HT1080 (cell line): ENCODE data around the gene ABLIM3. TPM values are rescaled to one million over a fixed set of nuclear protein-coding genes. Genes with fewer than 3 reads are reported as not detected.

ENCODE experiments used
- DNase-seq: peaks from one replicate; pipeline ENCODE4 v3.0.0-alpha.2; 2015; ENCODE audit warnings: low read depth
- total RNA-seq: library from RNA; depleted of rRNA; stranded (reverse); fragments of >200 nt; shearing (Covaris generic); gene quantifications from 2 replicates; pipeline ENCODE4 v1.2.3, GENCODE V29; 2014

ABLIM3 gene
- total RNA-seq, 1 experiment from 2014 or later, result 30.4 TPM

- peak; percentile 97 for DNase-seq
Observed at GRCh38 chr5:149133795-149134777, 7.2 kb upstream of the ABLIM3 start.

GRCh38 chr5:149134778-149135500 lies 6.4 kb upstream of the ABLIM3 start:
- DNase-seq, result peak; percentile 23

GRCh38 chr5:149135536-149136201 lies 5.6 kb upstream of the ABLIM3 start:
- DNase-seq, result peak; percentile 86

- DNase-seq, result no peak
Observed at GRCh38 chr5:149138182-149138923, 2.9 kb upstream of the ABLIM3 start.

- no peak for DNase-seq
Observed at GRCh38 chr5:149140197-149141002, 893 bp upstream of the ABLIM3 start.

GRCh38 chr5:149141957-149142851 lies 911 bp downstream of the ABLIM3 start:
- peak; percentile 61 for DNase-seq

GRCh38 chr5:149143470-149143869 lies 2.2 kb downstream of the ABLIM3 start:
- no peak for DNase-seq

- no peak for DNase-seq
Observed at GRCh38 chr5:149144637-149145036, 3.3 kb downstream of the ABLIM3 start.

GRCh38 chr5:149145138-149145537 lies 3.8 kb downstream of the ABLIM3 start:
- no peak for DNase-seq

GRCh38 chr5:149147676-149148075 lies 6.4 kb downstream of the ABLIM3 start:
- DNase-seq, result no peak

- DNase-seq, result no peak
Observed at GRCh38 chr5:149149942-149150341, 8.6 kb downstream of the ABLIM3 start.

GRCh38 chr5:149150457-149150856 lies 9.2 kb downstream of the ABLIM3 start:
- DNase-seq, result no peak

- DNase-seq, result no peak
Observed at GRCh38 chr5:149151717-149152116, 10.4 kb downstream of the ABLIM3 start.

GRCh38 chr5:149152317-149152746 lies 11.0 kb downstream of the ABLIM3 start:
- DNase-seq, result peak; percentile 67

GRCh38 chr5:149153193-149153750 lies 12.0 kb downstream of the ABLIM3 start:
- no peak for DNase-seq

- DNase-seq, result no peak
Observed at GRCh38 chr5:149153751-149154610, 12.7 kb downstream of the ABLIM3 start.

- DNase-seq, result no peak
Observed at GRCh38 chr5:149154650-149155049, 13.4 kb downstream of the ABLIM3 start.
